ENCODE results near the gene ZFYVE19. TPM values are rescaled to one million over a fixed set of nuclear protein-coding genes. Genes with fewer than 3 reads are reported as not detected.
A peak's percentile ranks its signal among the peaks of the same experiment; 100 is the strongest.

ZFYVE19 gene
- total and polyA plus RNA-seq, 9 donors = 14.7 to 31.0 (median 17.4) TPM

- no peak overlapping the region for H3K27ac ChIP-seq
- intact Hi-C loops (cut with DNase I) = no loop called here
- no peak for TF ChIP-seq EP300 (IDR thresholded peaks at IDR 0.05)
- TF ChIP-seq, protein P1, sequence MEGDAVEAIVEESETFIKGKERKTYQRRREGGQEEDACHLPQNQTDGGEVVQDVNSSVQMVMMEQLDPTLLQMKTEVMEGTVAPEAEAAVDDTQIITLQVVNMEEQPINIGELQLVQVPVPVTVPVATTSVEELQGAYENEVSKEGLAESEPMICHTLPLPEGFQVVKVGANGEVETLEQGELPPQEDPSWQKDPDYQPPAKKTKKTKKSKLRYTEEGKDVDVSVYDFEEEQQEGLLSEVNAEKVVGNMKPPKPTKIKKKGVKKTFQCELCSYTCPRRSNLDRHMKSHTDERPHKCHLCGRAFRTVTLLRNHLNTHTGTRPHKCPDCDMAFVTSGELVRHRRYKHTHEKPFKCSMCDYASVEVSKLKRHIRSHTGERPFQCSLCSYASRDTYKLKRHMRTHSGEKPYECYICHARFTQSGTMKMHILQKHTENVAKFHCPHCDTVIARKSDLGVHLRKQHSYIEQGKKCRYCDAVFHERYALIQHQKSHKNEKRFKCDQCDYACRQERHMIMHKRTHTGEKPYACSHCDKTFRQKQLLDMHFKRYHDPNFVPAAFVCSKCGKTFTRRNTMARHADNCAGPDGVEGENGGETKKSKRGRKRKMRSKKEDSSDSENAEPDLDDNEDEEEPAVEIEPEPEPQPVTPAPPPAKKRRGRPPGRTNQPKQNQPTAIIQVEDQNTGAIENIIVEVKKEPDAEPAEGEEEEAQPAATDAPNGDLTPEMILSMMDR (IDR thresholded peaks at IDR 0.05) = no peak
- no peak for TF ChIP-seq POLR2A (IDR thresholded peaks at IDR 0.05)
- no peaks in the 10 kb centered on the region for H3K27me3 ChIP-seq
- no peak overlapping the region for H3K4me3 ChIP-seq
- DNase-seq = no peak
- H3K36me3 ChIP-seq = no peaks in the 10 kb centered on the region
- H3K9me3 ChIP-seq = no peaks in the 10 kb centered on the region
- H3K4me1 ChIP-seq (ENCODE audit: insufficient read depth) = no peaks in the 10 kb centered on the region
- WGBS, 3 donors = 84 to 91% (median 85%) methylated on average over 10 of the region's 10 CpGs
These were observed 31.9 kb upstream of the ZFYVE19 start for GRCh38 chr15:40775007-40775406.

DNA sequence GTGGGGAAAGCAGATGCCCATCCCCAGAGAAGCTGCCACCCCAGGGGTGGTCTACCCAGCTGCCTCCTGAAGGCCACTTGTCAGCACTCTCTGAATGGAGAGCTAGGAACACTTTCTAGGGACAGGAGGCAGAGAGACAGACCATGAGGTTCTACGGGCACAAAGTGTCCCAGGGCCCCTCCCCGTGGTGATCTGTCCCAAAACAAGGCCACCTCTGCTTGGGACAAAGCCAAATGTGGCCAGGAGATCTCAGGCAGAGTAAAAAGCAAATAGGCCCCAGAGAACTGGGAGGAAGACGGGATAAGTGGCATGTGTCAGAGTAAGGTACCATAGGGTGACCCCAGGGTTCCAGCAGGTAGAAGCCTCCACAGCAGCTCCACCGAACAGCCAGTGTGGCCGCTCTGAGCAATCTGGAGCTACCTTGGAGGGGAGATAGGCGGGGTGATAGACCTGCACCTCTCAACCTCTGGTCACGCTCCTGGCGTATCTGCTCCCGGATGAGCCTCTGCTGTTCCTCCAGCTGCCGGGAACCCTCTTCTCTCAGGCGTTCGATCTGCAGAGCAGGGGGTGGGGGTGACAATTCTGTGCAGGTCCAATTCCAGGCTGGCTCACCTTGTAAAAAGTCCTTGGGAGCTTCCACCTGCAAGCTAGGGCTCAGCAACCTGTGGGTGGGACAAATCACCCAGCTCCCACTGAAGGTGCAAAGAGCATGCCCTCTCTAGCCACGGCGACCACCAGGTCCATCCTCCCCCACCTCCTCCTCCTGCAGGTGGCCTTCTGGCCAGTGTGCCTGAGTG, 31.0 kb upstream of the ZFYVE19 start:
- Histone ChIP-seq H3K27me3 (no peaks in the 10 kb centered on the region), H3K4me1 (ENCODE audit: insufficient read depth) (no peaks in the 10 kb centered on the region), H3K36me3 (no peaks in the 10 kb centered on the region), H3K9me3 (no peaks in the 10 kb centered on the region), H3K27ac (no peak overlapping the region), H3K4me3 (no peak overlapping the region)
- TF ChIP-seq POLR2A (IDR thresholded peaks at IDR 0.05) (no peak), EP300 (IDR thresholded peaks at IDR 0.05) (no peak)
- TF ChIP-seq, protein P1 (IDR thresholded peaks at IDR 0.05) = no peak
- intact Hi-C loops (cut with DNase I) = no loop called here
- DNase-seq = no peak
- WGBS, 3 donors = 92 to 95% (median 95%) methylated on average over 14 of the region's 14 CpGs

DNA sequence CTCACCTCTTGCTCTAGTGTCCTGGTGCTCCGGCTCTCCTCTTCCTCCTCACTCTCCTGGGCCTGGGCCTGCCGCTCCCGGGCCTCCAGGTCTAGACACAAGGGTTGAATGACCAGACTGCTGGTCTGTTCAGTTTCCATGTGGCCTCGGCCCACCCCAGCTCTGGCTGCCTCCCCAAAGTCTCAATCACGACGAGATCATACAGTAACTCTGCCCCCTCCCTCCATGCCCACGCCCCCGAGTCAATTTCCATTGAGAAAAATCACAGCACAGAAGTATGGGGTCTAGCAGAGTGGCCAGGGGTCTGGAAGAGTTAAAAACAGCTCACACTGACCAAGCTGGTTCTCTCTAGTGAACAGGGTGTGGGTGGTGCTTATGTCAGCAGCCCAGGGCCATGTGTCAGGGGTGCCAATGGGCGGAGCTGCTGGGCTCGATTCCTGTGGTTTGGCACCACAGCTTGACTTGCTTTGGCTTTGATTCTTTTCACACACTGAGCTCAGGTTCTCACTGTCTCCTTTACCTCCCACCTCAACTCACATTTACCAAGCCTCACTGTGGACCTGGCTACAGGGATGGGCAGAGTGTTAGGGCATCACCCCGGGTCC, 30.2 kb upstream of the ZFYVE19 start:
- 77 to 81% (median 80%) methylated on average over 11 of the region's 11 CpGs for WGBS, 3 donors
- no peaks in the 10 kb centered on the region for H3K27me3 ChIP-seq
- intact Hi-C loops (cut with DNase I) = no loop called here
- no peaks in the 10 kb centered on the region for H3K4me1 ChIP-seq (ENCODE audit: insufficient read depth)
- no peak overlapping the region for H3K27ac ChIP-seq
- TF ChIP-seq, protein P1 (IDR thresholded peaks at IDR 0.05) = no peak
- TF ChIP-seq EP300 (IDR thresholded peaks at IDR 0.05) (no peak), POLR2A (IDR thresholded peaks at IDR 0.05) (no peak)
- no peaks in the 10 kb centered on the region for H3K36me3 ChIP-seq
- no peak overlapping the region for H3K4me3 ChIP-seq
- no peak for DNase-seq
- H3K9me3 ChIP-seq = no peaks in the 10 kb centered on the region

- WGBS, 3 donors = 74 to 78% (median 75%) methylated on average over 8 of the region's 8 CpGs
- no peaks in the 10 kb centered on the region for H3K9me3 ChIP-seq
- TF ChIP-seq POLR2A (IDR thresholded peaks at IDR 0.05) = no peak
- TF ChIP-seq EP300 (IDR thresholded peaks at IDR 0.05) = no peak
- TF ChIP-seq, protein P1 (IDR thresholded peaks at IDR 0.05) = no peak
- no peaks in the 10 kb centered on the region for H3K27me3 ChIP-seq
- H3K27ac ChIP-seq = no peak overlapping the region
- H3K4me1 ChIP-seq (ENCODE audit: insufficient read depth) = peaks cover 5% of the 10 kb centered on the region
- DNase-seq = peak in 1 of 5 donors; percentile 50
- no peak overlapping the region for H3K4me3 ChIP-seq
- intact Hi-C loops (cut with DNase I) = no loop called here
- H3K36me3 ChIP-seq = no peaks in the 10 kb centered on the region
These were observed 24.2 kb upstream of the ZFYVE19 start for GRCh38 chr15:40782609-40783227.
